ENCODE measurements around the gene CANT1.

DNA sequence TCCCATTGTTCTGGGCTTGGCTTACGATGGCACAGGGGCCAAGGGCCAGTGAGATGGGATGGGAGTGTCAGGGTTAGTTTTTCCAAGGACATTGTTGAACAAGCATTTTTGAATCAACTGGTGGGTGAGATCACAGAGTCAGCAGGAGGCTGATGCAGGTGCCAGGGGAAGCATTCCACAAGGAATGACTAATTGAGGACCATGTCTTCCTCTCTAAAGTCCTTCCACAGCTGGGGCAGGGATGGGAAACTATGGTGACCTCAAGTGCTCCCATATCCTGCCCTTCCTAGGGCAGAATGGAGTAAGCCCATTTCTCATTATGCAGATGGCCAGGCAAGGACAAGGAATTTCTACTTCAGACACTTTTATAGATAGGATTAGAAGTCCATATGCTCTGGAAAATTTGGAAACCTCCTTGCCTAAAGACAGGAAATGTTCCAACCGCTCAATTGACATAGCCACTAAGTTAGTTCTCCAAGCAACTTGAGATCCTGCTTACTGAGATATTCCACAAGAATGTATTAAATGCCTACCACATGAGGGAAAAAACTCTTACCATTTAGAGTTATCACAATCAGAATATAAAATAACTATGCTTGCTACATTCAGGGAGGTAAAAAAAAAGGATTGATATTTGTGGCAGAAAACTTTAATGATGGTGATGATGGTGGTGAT is 43.8 kb upstream of the CANT1 start:
- TF ChIP-seq, protein P1, sequence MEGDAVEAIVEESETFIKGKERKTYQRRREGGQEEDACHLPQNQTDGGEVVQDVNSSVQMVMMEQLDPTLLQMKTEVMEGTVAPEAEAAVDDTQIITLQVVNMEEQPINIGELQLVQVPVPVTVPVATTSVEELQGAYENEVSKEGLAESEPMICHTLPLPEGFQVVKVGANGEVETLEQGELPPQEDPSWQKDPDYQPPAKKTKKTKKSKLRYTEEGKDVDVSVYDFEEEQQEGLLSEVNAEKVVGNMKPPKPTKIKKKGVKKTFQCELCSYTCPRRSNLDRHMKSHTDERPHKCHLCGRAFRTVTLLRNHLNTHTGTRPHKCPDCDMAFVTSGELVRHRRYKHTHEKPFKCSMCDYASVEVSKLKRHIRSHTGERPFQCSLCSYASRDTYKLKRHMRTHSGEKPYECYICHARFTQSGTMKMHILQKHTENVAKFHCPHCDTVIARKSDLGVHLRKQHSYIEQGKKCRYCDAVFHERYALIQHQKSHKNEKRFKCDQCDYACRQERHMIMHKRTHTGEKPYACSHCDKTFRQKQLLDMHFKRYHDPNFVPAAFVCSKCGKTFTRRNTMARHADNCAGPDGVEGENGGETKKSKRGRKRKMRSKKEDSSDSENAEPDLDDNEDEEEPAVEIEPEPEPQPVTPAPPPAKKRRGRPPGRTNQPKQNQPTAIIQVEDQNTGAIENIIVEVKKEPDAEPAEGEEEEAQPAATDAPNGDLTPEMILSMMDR (IDR thresholded peaks at IDR 0.05): no peak
- TF ChIP-seq POLR2A (IDR thresholded peaks at IDR 0.05): no peak
- TF ChIP-seq POLR2AphosphoS5 (IDR thresholded peaks at IDR 0.05; ENCODE audit: insufficient read depth in 1 of 2, low read depth in 1 of 2): no peak
